Stimulated activated CD8-positive, alpha-beta memory T cell treated with anti-CD3 and anti-CD28 coated beads, Interleukin-15, amount 100 ng/mL, for 1 hour (primary cell): ENCODE measurements around the gene RECQL.
"Not testable (repeated sequence)": the region's sequence is repeated elsewhere in the genome, so short reads cannot be mapped to it uniquely, and the experiment has no call there.

Experiments used
- DNase-seq: peaks from one replicate; pipeline ENCODE4 v3.0.0-alpha.2; 2020; ENCODE audit warnings: low read depth

Gene RECQL

DNA sequence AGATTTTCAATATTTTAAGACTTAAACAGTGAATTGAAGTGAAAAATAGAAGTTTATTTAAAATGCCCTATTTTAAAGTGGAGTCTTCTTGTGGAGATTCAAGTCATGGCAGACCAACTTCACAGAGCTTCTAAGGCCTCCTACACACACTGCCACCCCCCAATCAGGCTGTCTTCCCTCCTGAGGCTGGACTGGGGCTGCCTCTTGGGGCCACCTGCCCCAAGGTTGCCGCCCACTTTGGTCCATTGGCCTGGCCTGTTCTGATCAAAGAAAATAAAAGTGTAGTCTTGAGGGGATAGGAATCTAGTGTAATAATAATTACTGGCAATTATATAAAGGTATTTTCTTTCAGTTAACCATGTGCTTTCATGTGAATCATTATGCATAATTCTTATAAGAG lies 1.4 kb upstream of the RECQL start:
- DNase-seq, result no peak

- no peak for DNase-seq
Observed at GRCh38 chr12:21502164-21502496, 695 bp upstream of the RECQL start.

- DNase-seq, result no peak
Observed at GRCh38 chr12:21500786-21501257, 613 bp downstream of the RECQL start.

GRCh38 chr12:21499765-21500164 lies 1.7 kb downstream of the RECQL start:
- DNase-seq, result no peak

GRCh38 chr12:21485998-21486397 lies 15.4 kb downstream of the RECQL start:
- DNase-seq, result no peak

- no peak for DNase-seq
Observed at GRCh38 chr12:21483531-21483930, 17.9 kb downstream of the RECQL start.

GRCh38 chr12:21478756-21479455 lies 22.5 kb downstream of the RECQL start:
- no peak for DNase-seq

DNA sequence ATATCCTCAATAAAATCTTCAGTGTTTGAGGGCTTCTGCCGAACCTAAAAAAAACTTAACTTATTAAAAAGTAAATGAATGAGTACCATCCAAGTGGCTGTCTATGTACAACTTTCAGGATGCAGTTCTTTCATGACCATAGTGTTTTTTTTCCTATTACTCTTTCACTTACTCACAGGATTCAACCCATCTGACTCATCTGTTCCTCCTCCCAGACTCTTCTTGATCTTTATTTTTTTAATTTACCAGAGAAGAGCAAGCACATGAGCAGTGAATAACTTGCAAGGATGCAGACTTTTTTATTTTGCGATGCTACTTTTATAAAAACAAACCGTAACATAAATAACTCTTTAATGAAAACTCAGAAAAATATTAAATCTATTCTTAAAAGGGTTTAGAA lies 24.5 kb downstream of the RECQL start:
- DNase-seq, result no peak

GRCh38 chr12:21475552-21475951 lies 25.9 kb downstream of the RECQL start:
- no peak for DNase-seq

- no peak for DNase-seq
Observed at GRCh38 chr12:21472197-21472823, 29.1 kb downstream of the RECQL start.

GRCh38 chr12:21471294-21471693 lies 30.1 kb downstream of the RECQL start:
- no peak for DNase-seq

DNA sequence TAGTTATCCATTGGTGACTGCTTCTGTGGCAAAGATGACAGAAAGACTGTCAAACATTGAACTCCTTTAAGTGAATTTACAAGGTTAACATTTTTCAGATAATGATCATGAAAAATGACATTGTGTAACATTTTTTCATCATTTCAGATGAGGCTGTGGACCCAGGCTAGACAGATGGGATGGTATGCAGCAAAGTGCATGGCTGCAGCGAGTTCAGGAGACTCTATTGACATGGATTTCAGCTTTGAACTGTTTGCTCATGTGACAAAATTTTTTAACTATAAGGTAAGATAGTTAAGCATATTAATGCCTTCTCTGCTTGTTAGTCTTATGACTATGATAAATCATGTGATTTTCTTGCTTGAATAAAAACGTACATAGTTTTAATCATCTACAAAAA lies 34.1 kb downstream of the RECQL start:
- DNase-seq, result not testable (repeated sequence)

GRCh38 chr12:21459474-21459873 lies 42.0 kb downstream of the RECQL start:
- no peak for DNase-seq

- no peak for DNase-seq
Observed at GRCh38 chr12:21456291-21456780, 45.1 kb downstream of the RECQL start.

DNA sequence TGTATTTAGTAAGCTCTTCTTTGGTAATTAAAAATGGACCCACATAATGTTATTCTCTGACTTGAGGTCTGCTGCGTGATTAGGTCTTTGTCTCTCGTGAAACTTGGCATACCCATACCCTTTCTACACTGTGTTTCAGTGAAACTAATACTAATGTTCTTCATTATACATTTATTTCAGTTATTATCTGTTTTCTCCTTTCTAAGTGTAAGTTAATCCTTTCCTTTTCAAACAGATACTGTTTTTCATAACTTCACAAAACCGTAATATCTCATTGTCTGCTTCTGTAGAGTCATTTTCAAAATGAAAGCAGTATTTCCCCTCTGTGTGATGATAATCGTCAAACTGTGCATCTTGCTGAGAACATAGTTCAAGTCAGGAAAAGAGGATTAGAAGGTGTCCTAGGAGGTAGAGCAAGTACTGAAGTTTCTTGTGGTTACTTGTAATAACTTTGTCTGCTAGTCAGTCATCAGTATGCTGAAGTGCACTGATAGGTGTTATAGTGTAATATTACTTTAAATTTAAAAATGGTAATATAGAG lies 48.1 kb downstream of the RECQL start:
- DNase-seq, result no peak

- no peak for DNase-seq
Observed at GRCh38 chr12:21451529-21451928, 49.9 kb downstream of the RECQL start.

DNA sequence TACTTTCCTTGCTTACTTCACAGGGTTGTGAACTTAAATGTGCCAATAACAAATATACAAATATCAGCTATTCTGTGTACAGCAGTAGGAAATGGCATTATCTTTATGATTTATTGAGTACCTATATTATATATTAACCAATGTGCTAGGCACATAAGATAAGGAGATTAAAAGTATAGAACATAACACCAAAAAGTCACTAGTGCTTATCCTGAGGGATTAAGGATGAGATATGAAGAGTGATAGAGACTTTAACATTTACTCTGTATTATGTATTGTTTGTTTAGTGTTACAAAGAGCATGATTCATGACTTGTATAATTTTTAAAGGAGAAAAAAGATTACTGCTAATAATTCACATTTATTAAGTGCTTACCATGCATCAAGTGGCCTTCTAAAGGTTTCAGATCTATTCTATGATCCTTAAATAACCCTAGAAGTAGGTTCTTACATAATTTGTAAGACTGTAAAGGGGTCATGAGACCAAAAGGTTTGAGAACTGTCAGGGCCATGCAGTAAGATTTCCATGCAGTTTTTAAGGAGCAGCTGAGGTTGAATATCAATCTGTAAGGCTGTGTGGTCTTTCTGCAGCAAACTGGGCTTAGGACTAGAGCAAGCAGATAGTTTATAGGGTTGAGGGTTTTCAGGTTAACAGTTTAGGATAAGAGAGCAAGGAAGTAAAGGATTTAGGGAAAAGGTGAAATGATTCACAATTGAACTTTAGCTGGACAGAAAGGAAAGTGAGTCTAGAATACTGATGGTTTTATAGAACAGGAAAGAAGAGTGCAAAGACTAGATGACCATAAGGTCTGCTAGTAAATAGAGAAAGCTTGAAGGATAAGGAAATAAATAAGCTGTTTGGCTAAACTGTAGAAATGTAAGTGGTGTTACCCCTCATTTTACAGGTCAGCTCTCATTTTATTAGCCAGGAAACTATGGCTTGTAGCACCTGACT lies 57.0 kb downstream of the RECQL start:
- no peak for DNase-seq

DNA sequence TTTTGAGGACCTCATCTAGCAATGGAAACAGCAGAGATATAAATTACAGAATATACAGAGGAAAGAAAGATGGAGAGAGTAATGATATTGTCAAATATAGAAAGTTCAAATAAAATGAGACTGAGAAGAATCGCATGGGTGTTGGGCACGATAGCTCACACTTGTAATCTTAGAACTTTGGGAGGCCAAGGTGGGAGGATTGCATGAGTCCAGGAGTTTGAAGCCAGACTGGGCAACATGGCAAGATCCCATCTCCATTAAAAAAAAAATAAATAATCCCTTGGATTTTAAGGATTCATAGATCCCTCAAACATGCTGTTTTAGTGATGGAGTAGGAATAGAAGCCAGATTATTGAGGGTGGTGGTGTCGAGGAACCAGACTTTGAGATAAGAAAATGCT lies 62.1 kb downstream of the RECQL start:
- no peak for DNase-seq

GRCh38 chr12:21438643-21439042 lies 62.8 kb downstream of the RECQL start:
- DNase-seq, result no peak

DNA sequence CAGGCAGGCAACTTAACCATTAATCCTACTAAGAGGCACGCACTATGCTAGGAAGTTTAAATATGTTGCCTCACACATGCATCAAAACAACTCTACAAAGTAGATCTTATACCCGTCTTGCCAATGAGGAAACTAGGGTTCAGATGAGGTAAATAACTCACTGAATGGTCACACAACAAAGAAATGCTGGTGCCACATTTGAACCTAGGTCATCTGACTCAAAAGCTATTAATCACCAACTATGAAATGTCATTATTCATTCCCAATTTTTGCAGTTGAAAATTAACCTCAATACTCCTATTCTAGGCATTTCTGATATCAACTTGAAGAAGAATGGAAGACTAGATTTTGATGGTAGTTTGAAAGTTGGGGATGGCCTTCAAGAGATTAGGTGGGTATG lies 66.7 kb downstream of the RECQL start:
- DNase-seq, result no peak

DNA sequence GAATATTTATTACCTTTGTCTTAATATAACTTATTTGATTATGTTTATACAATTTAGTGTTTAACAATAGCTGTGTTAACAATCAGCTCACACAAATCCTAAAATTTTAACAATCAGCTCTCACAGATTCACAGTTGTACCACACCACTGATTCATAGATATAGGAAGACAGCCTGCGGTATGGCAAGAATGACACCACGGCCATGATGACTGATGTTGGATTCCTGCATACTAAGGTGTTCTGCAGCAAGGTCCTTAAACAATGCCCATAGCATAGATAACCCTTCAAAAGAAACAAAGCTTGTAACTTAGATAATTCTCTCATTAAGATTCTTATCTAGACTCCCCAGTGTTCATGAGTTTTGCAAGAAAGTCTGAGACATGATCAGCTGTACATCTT lies 67.9 kb downstream of the RECQL start:
- DNase-seq, result no peak

DNA sequence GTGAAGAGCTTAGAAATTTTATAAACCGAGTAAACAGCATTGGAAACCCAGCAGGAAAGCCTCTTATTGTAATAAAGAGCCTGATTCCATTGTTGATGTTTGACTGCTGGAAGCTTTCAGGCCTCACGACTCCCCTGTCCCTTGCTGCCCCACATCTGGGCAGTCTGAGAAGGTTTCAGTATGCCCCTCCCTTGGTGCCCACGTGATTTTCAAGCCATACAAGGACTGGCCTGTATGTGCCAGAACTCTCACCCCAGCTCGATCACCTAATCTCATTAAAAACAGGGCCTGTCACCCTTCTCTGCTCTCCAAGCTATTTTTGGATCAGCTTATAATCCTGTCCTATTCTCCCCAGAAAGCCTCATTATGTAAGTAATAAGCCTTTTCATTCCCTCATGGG lies 71.4 kb downstream of the RECQL start:
- DNase-seq, result no peak
